Measurements from ENCODE around the gene TUBGCP2.

DNA sequence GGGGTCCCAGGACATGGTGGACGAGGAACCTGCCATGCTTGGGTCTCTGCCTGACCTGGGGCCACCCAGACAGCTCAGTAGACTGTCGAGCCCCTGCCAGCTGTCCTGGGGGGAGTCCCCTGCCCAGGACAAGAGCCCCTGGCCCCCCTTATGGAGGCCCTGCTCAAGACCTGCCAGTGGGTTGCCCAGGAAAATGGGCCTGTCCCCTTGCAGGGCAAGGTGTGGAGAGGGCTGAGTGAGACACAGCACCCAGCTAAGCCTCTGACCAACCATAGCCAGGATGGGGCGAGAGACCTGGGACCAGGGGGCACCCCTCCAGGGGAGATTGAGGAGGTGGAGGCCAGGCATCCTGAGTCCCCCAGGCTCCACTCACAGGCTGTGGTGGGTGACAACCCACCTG, 47.3 kb upstream of the TUBGCP2 start:
- TF ChIP-seq, protein P1, sequence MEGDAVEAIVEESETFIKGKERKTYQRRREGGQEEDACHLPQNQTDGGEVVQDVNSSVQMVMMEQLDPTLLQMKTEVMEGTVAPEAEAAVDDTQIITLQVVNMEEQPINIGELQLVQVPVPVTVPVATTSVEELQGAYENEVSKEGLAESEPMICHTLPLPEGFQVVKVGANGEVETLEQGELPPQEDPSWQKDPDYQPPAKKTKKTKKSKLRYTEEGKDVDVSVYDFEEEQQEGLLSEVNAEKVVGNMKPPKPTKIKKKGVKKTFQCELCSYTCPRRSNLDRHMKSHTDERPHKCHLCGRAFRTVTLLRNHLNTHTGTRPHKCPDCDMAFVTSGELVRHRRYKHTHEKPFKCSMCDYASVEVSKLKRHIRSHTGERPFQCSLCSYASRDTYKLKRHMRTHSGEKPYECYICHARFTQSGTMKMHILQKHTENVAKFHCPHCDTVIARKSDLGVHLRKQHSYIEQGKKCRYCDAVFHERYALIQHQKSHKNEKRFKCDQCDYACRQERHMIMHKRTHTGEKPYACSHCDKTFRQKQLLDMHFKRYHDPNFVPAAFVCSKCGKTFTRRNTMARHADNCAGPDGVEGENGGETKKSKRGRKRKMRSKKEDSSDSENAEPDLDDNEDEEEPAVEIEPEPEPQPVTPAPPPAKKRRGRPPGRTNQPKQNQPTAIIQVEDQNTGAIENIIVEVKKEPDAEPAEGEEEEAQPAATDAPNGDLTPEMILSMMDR (IDR thresholded peaks at IDR 0.05): no peak
- no peak for TF ChIP-seq POLR2AphosphoS5 (IDR thresholded peaks at IDR 0.05)
